Stimulated activated CD8-positive, alpha-beta memory T cell treated with anti-CD3 and anti-CD28 coated beads, Interleukin-15, amount 100 ng/mL, for 4 hours (primary cell): Measurements from ENCODE around the gene ZER1.
"Not testable (repeated sequence)": the region's sequence is repeated elsewhere in the genome, so short reads cannot be mapped to it uniquely, and the experiment has no call there.

Experiments
- DNase-seq, 2 donors: peaks; one replicate each; pipeline ENCODE4 v3.0.0-alpha.2; 2020; ENCODE audit warnings: low read depth in 2 of 2

Gene ZER1

GRCh38 chr9:128771745-128772519, at the start of gene ZER1:
TSS of gene ZER1 (minus strand) at chr9:128771927. CDS start at chr9:128755565, 16,362 bp downstream.
- DNase-seq, result peak; percentile 82 to 86

- no peak for DNase-seq
These were observed 49.2 kb upstream of the ZER1 start for GRCh38 chr9:128820665-128821583.

- DNase-seq, result no peak
These were observed 48.3 kb upstream of the ZER1 start for GRCh38 chr9:128819716-128820664.

GRCh38 chr9:128818839-128819715, 47.4 kb upstream of the ZER1 start:
- peak in 1 of 2 donors; percentile 31 for DNase-seq

GRCh38 chr9:128818099-128818838, 46.5 kb upstream of the ZER1 start, which contains the start of gene ENDOG:
TSS of gene ENDOG (plus strand) at chr9:128818500. CDS start at chr9:128818685, 185 bp downstream.
- peak; percentile 91 to 96 for DNase-seq

- no peak for DNase-seq
These were observed 39.1 kb upstream of the ZER1 start for GRCh38 chr9:128810873-128811272.

- DNase-seq, result no peak
These were observed 38.1 kb upstream of the ZER1 start for GRCh38 chr9:128809831-128810230.

- DNase-seq, result no peak
These were observed 37.4 kb upstream of the ZER1 start for GRCh38 chr9:128809036-128809599.

- DNase-seq, result no peak
These were observed 36.8 kb upstream of the ZER1 start for GRCh38 chr9:128808543-128808942.

GRCh38 chr9:128807827-128808226, 36.1 kb upstream of the ZER1 start:
- no peak for DNase-seq

GRCh38 chr9:128805661-128806060, 33.9 kb upstream of the ZER1 start:
- no peak for DNase-seq

GRCh38 chr9:128802482-128802881, 30.8 kb upstream of the ZER1 start:
- no peak for DNase-seq

GRCh38 chr9:128800061-128800460, 28.3 kb upstream of the ZER1 start:
- no peak for DNase-seq

GRCh38 chr9:128798896-128799295, 27.2 kb upstream of the ZER1 start:
- DNase-seq, result no peak

GRCh38 chr9:128794961-128795360, 23.2 kb upstream of the ZER1 start:
- not testable (repeated sequence) for DNase-seq

- no peak for DNase-seq
These were observed 21.4 kb upstream of the ZER1 start for GRCh38 chr9:128792978-128793686.

- no peak for DNase-seq
These were observed 20.4 kb upstream of the ZER1 start for GRCh38 chr9:128792134-128792533.

GRCh38 chr9:128790536-128790935, 18.8 kb upstream of the ZER1 start:
- DNase-seq, result no peak

GRCh38 chr9:128788445-128788844, 16.7 kb upstream of the ZER1 start:
- DNase-seq, result no peak
